Lung (tissue), 12 donors: ENCODE data around the gene LLGL2. TPM values are rescaled to one million over a fixed set of nuclear protein-coding genes. Genes with fewer than 3 reads are reported as not detected.

Source experiments
- ATAC-seq: fragments of 200-7000 bp; cut with Tn5 transposase; one replicate; pipeline ENCODE4 v1.9.1; 2020; ENCODE audit warnings: moderate number of reproducible peaks; ENCODE audit not compliant: insufficient read depth, low FRiP score
- DNase-seq, 3 donors: peaks; one replicate each; pipeline ENCODE4 v3.0.0-alpha.2; 2013 to 2017
- H3K27ac ChIP-seq, 2 donors: one replicate each; pipeline ENCODE4 v1.5.1; 2013; ENCODE audit warnings: mild to moderate bottlenecking in 2 of 2, moderate library complexity in 2 of 2, control low read depth in 1 of 2, inconsistent platforms in 1 of 2, low read depth in 1 of 2, low read length in 1 of 2
- H3K27me3 ChIP-seq, 3 donors: one replicate each; pipeline ENCODE4 v1.5.1; 2013; ENCODE audit warnings: low read length in 2 of 3; ENCODE audit not compliant: control insufficient read depth in 3 of 3, insufficient read depth in 3 of 3
- H3K36me3 ChIP-seq, 4 donors: one replicate each; pipeline ENCODE4 v1.5.1; 2013; ENCODE audit warnings: low read length in 4 of 4, mild to moderate bottlenecking in 1 of 4, moderate library complexity in 1 of 4; ENCODE audit not compliant: control insufficient read depth in 4 of 4, insufficient read depth in 4 of 4
- H3K4me1 ChIP-seq, 5 donors: one replicate each; pipeline ENCODE4 v1.5.1; 2013; ENCODE audit warnings: low read length in 5 of 5, mild to moderate bottlenecking in 2 of 5, moderate library complexity in 1 of 5; ENCODE audit not compliant: control insufficient read depth in 5 of 5, insufficient read depth in 5 of 5
- H3K4me3 ChIP-seq: one replicate; pipeline ENCODE4 v1.5.1; 2013; ENCODE audit warnings: mild to moderate bottlenecking, control low read depth, moderate library complexity
- H3K9ac ChIP-seq, 2 donors: one replicate each; pipeline ENCODE4 v1.5.1; 2013; ENCODE audit warnings: low read length in 2 of 2, control low read depth in 1 of 2; ENCODE audit not compliant: insufficient read depth in 1 of 2
- H3K9me3 ChIP-seq, 4 donors: one replicate each; pipeline ENCODE4 v1.5.1; 2013; ENCODE audit warnings: low read length in 3 of 4, mild to moderate bottlenecking in 1 of 4, moderate library complexity in 1 of 4; ENCODE audit not compliant: control insufficient read depth in 4 of 4, insufficient read depth in 3 of 4
- WGBS, 2 donors: extraction: QIAGEN DNeasy Blood & Tissue Kit; methylation state at CpG; one replicate each; pipeline ENCODE4 v1.1.7; 2013; 5-methylcytosine and 5-hydroxymethylcytosine counted together
- polyA plus RNA-seq, 2 donors: library from polyadenylated mRNA; stranded (reverse); fragments of 200-250 nt; gene quantifications; one replicate each; pipeline ENCODE4 v1.2.1, GENCODE V29; 2013
- total RNA-seq, 2 donors: library from RNA; depleted of rRNA in 1 of 2; stranded (reverse); fragments of >200 nt in 1 of 2; gene quantifications; one replicate each; pipeline ENCODE4 v1.2.1, GENCODE V29; 2014 to 2021
- TF ChIP-seq, protein P1 (sequence below): IDR thresholded peaks from 2 replicates; pipeline ENCODE4 v1.5.1; 2012; ENCODE audit warnings: mild to moderate bottlenecking; ENCODE audit errors: control extremely low read depth, extremely low read depth
- donor health status: control.
- donor health status: control.
- donor health status: Bipolar disorder and iron deficiency.
- donor health status: healthy.
- donor health status: DM: yes; HTN: yes; CAD: no.

Gene LLGL2
- total and polyA plus RNA-seq, 4 donors = 80.5 to 199 (median 149) TPM

DNA sequence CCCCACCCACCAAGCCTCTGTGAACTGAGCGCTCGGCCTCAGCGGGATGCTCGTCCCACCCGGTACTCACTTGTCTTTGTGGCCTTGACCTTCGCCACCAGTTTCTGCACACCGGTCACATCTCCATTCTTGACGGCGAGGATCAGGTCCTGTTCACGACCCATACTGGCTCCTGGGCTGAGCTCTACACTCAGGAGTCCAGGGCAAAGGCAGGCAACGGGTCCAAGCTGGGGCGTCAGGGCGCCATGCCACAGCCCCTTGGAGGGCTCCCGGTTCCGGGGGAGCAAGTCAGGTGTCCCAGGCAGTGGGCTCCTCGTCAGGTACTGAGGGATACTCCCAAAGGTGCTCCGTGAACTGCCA, 11.9 kb upstream of the LLGL2 start:
- Histone ChIP-seq H3K27ac (peak overlapping the region in 1 of 2 donors; percentile 83), H3K36me3 (peaks cover 0 to 7% (median 2%) of the 10 kb centered on the region in 4 donors), H3K4me1 (peaks cover 0 to 54% (median 19%) of the 10 kb centered on the region in 5 donors), H3K9ac (peak overlapping the region in 1 of 2 donors; percentile 27), H3K4me3 (peak overlapping the region; percentile 61), H3K9me3 (no peaks in the 10 kb centered on the region), H3K27me3 (no peaks in the 10 kb centered on the region)
- WGBS, 2 donors = 72 to 90% methylated on average over 17 of the region's 17 CpGs
- DNase-seq = no peak
- ATAC-seq = no peak
- TF ChIP-seq, protein P1, sequence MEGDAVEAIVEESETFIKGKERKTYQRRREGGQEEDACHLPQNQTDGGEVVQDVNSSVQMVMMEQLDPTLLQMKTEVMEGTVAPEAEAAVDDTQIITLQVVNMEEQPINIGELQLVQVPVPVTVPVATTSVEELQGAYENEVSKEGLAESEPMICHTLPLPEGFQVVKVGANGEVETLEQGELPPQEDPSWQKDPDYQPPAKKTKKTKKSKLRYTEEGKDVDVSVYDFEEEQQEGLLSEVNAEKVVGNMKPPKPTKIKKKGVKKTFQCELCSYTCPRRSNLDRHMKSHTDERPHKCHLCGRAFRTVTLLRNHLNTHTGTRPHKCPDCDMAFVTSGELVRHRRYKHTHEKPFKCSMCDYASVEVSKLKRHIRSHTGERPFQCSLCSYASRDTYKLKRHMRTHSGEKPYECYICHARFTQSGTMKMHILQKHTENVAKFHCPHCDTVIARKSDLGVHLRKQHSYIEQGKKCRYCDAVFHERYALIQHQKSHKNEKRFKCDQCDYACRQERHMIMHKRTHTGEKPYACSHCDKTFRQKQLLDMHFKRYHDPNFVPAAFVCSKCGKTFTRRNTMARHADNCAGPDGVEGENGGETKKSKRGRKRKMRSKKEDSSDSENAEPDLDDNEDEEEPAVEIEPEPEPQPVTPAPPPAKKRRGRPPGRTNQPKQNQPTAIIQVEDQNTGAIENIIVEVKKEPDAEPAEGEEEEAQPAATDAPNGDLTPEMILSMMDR = no peak

DNA sequence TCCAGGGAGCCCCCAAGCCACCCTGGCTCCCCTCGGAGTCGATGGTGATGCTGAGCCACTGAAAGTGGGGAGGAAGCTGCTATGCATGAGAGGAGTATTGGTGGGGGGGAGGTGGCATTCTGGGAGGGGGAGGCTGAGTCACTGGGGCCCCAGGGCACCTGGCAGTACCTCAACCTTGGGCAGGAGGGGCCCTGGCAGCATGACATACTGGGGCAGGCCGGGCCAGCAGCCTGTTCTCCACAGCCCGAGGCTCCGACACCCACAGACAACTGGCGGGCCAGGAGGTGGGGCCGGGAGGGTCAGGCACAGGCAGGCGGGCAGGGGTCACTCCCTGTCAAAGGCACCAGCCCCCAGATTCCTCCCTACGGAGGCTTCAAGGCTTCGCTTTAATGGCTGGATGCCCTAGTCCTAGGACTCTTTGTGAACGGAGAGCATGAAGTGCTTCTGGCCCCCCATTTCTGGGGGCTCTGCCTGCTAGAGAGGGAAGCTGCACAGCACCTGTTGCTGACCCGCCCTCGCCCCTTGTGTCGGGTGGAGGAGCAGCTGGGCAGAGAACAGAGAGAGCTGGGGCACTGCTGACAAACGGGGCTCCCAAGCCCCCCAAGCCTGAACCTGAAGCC, 11.1 kb upstream of the LLGL2 start:
- Histone ChIP-seq H3K9ac (peak overlapping the region; percentile 27 to 41), H3K4me1 (peaks cover 0 to 47% (median 15%) of the 10 kb centered on the region in 5 donors), H3K9me3 (no peaks in the 10 kb centered on the region), H3K36me3 (peaks cover 0 to 8% (median 2%) of the 10 kb centered on the region in 4 donors), H3K27ac (peak overlapping the region; percentile 83), H3K27me3 (no peaks in the 10 kb centered on the region), H3K4me3 (peak overlapping the region; percentile 61)
- WGBS, 2 donors = 21 to 43% methylated on average over 14 to 15 of the region's 15 CpGs
- ATAC-seq = no peak
- TF ChIP-seq, protein P1 = no peak
- DNase-seq = no peak

DNA sequence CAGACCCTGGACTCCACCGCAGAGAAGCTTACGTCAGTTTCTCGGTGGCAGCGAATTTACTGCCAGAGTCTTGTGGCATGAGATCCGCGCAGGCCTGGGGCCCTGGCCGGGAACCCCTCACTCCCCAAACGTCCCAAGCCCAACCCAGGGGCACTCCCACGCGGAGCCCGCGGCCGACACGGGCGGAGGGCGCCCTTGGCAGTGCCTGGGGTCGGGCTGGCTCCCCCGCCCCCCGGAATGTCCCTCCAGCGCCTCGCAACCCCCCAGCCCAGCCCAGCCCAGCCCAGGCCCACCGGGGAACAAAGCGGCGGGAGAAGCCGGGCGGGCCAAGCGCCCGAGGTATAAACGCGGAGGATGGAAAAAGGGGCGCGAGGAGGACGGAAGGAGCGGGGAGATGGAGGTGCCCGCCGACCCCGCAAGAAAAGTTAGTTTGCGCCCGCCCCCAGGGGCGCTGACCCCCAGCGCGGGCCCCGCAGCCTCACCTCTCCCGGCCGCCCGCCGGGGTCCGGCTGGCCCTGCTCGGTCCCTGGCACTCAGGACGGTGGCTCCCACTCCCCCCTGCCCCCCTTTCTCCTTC, 10.5 kb upstream of the LLGL2 start:
- peak overlapping the region; percentile 17 to 41 for H3K9ac ChIP-seq
- 1% methylated on average over 34 to 50 of the region's 50 CpGs for WGBS, 2 donors
- no peak for ATAC-seq
- peak overlapping the region; percentile 61 for H3K4me3 ChIP-seq
- TF ChIP-seq, protein P1 = no peak
- H3K36me3 ChIP-seq = peaks cover 0 to 10% (median 3%) of the 10 kb centered on the region in 4 donors
- H3K27ac ChIP-seq = peak overlapping the region; percentile 83
- H3K9me3 ChIP-seq = no peaks in the 10 kb centered on the region
- H3K4me1 ChIP-seq = peaks cover 0 to 44% (median 12%) of the 10 kb centered on the region in 5 donors
- DNase-seq = peak; percentile 40 to 44 (median 41)
- H3K27me3 ChIP-seq = no peaks in the 10 kb centered on the region
